Stimulated activated CD8-positive, alpha-beta memory T cell treated with anti-CD3 and anti-CD28 coated beads, Interleukin-4, amount 100 ng/mL, for 1 hour (primary cell): ENCODE results near the gene RPL35.
A peak's percentile ranks its signal among the peaks of the same experiment; 100 is the strongest.

ENCODE experiments used
- DNase-seq, 2 donors: peaks; one replicate each; pipeline ENCODE4 v3.0.0-alpha.2; 2020; ENCODE audit warnings: low read depth in 2 of 2, low spot score in 1 of 2

RPL35 gene

DNA sequence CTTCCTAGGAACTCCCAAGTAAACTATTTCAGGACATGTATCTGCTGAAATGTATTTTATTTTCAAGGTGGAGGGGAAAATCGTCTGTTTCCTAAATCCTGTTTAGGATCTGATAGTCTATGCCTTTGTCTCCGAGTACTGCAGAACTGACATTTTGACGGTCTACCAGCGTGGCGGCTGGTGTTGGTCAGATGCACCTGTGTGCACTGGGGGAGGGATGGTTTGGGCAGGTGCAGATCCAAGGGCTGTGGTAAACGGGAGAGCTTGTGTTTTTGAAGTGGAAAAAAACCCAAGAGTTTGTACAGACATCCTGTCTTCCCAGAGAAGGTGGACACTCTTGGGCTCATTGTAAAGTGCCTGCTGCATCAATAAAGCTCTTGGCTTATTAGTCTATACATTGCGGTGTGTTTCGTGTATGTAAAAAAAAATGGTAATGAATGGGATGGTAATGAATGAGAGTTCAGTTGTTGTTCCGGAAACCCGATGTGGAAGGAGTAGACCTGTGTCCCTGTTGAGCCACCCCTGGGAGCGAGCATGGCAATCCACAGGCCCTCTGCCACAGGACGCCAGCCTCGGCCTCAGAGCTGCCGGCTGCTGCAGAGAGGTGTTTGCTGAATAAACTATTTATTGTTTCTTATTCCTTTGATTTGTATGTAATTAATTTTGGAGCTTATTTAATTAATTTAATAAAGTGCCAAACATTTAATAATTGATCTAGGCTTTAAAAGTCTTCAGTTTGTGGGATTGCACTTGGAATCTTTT is 15.4 kb upstream of the RPL35 start:
- DNase-seq: no peak

DNA sequence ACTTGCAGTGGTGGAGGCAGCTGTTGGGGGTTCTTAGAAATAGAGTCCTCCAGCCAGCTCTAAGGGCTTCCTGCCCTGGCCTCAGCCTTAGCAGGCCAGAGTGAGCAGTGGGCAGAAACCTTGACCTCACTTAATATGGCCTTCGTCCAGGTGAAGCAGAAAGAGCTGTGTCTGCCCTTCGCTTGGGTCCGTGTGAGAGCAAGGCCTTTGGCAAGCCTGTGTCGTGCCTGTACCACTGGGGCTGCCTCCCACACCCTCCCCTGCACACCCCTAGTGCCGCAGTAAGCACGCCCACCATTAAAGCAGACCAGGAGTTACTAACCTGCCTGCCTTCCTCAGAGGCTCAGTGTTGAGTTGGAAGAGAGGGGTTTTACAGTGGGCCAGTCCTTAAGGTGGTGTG is 13.7 kb upstream of the RPL35 start:
- no peak for DNase-seq

DNA sequence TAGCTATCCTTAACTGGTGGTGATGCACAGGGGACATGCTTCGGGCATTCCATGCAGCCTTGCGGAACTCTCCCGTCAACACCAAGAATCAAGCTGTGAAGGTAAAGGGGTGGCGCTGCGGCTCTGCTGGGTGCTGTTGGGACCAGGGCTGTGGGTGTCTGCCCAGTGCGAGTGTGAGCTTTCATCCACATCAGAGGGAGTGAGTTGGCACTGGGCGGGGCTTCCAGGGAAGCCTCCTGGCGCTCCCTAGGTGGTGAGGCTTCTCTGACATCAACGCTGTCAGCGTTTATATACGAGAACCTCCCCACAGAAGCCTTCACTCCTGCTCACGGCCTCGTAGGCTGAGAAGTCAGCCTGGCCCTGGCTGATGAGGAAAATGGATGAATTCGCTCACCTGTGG is 11.9 kb upstream of the RPL35 start:
- DNase-seq: no peak

DNA sequence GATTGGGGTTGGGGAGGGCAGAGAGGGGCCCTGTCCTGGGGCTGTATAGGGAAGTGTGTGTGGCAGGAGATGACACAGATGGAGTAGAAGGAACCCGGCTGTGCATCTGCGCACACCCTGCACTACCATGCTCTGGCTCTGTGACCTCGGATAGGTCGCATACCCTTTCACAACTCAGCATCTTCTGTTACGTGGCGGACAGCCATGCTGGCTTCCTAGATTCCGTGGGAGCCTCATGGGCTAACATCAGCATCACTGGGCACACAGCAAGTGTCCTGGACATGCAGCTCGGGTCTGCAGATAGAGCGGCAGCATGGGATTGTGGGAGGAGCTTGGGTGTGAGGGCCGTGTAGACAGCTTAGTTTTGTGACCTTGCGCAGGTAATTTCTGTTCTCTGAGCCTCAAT is 9.4 kb upstream of the RPL35 start:
- no peak for DNase-seq

DNA sequence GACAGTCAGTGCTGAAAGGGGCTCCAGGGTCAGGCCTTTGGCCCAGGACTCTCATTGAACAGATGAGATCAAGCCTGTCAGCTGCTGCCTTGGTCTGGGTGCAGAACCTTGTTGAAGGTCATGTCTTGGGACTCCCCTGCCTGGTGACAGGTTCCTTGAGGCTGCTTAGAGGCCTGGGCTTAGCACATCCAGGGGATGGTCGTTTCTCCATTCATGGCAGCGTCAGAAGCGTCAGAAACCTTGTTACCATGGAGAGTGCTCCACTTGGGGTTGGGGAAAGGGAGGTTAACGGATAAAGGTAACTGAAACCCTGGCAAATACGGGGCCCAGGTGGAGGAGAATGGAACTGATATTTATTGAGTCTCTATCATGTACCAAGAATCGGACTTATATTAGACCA is 9.0 kb upstream of the RPL35 start:
- DNase-seq: no peak

DNA sequence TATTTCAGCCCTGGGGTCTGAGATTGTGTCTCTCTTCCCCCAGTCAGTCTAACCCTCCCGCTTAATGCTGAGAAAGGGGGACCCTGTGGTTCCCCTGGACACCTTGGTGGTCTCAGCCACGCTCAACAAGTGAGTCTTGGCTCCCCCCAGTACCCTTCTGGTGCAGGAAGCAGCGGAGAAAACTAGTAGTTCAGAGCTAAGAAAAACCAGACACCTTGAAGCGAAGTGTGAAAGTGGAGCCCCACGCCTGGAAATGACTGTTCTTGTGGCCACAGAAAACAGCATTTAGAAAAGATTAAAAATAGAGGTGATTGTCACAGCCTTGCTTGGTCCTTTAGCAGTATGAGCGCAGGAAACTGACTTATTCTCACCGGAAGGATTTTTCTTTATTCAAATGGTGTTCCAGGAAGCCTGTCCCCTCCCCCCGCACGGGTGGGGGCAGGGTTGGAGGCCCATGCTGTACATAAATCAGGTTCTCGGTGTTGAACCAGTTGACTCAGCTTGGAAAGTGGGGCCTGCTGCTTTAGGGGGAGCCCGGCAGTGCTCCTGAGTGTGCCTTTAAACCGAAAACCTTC is 8.3 kb upstream of the RPL35 start:
- DNase-seq: peak; percentile 53 to 66

DNA sequence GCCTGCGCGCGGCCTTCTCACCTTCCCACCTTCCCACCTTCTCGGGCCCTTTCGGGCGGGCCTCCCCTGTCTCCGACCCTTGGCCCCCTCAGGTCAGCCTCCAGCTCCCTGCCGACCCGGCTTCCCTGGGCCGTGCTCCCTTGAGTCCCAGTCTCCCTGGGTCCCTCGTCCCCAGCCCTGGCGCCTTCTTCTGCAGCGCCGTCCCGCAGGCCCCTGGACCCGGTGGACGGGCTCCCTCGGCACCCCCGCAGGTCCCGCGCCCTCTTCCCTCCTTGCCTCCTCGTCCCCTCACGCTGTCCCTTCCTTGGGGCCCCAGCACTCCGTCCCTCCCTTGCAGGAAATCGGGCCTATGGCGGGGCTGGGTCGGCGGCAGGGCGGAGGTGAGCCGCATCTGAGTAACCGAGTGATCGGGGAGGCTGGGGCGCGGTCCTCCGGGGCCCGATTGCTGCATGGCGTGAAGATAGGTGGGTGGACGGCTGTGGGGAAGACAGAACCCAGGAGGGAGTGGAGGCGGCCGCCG is 7.8 kb upstream of the RPL35 start:
- peak in 1 of 2 donors; percentile 21 for DNase-seq

DNA sequence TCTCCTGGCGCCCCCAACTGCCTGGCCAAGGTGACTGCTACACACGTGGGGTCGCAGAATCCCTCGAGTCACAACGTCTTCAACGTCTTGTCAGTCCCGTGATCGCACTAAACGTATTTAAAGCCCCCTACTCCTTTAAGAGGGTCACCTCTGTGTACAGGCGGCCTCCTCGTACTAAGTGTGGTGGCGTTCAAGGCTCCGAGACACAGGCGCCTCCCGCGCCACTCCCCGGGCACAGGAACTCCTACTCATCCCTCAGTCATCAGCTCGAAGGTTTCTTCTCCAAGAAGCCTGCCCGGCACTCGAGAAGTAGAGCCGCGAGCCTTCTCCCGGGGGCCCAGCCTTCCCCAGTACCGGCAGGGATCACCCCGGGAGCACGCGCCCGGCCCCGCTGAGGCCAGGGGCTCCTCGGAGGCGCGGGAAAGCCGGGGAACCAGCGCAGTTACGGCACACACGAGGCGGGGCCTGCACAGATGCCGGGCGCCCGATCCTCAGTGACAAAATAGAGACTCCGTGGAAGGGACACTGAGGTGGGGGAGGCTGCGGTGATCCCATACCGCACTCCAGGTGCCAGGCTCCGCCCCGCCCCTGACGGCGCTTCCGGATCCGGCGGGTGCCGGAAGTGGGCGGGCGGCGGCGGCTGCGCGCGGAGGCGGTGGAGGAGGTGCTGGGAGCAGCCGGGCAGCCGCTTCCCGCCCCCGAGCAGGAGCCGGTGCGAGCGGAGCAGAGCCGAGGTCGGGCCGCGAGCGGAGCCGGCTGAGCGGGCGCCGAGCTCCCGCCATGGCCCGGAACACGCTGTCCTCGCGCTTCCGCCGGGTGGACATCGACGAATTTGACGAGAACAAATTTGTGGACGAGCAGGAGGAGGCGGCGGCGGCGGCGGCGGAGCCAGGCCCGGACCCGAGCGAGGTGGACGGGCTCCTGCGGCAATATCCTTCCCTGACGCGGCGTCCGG is 7.0 kb upstream of the RPL35 start:
- DNase-seq: peak; percentile 65 to 78

DNA sequence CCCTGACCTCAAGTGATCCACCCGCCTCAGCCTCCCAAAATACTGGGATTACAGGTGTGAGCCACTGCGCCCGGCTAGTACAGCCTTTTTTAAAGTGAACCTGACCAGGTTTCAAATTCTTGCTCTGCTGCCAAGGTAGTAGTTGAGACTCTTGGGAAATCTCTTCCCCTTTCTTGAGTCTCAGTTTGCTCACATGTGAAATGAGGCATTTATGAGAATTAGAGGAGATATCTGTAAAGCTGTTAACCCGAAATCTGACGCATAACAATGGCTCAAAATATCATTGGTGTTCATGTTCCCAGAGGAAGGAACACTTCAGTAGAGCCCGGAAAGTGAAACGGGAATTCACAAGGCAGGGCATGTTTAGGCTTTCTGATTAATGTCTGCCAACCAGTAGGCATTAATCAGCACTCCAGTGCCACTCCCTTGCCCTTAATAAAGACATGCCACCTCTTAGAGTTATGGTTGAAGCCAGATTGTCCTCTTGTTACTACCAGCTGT is 1.7 kb upstream of the RPL35 start:
- DNase-seq: no peak

DNA sequence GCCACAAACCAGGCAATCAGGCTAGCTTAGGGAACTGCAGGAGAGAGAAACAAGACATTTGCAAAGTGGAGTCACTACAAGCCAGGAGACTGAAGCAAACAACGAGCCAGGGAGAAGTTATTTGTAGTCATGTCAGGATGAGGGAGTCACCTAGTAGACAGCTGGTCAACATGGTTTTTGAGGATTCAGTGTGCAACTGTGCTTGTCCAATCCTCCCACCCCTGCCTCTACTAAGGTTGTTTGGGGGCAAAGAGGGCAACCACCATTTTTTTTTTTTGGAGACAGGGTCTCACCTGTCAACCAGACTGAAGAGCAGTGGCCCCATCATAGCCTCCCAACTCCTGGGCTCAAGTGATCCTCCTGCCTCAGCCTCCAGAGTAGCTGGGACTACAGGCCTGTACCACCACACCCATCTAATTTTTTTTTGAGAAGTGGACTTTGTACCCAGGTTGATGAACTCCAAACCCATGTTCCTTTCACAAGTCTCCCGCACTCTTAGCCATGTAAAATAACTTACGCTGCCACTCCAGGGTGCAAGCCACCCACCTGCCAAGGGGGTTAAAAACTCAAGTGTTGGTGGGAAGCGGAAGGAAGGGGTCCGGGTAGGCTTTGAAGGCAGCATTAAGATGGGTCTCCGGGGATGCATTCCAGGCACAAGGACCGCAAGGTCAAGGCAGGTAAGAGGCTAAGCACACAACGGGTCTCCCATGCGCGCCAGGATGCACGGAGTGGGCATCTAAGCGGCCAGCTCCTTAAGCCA is 995 bp downstream of the RPL35 start:
- no peak for DNase-seq

DNA sequence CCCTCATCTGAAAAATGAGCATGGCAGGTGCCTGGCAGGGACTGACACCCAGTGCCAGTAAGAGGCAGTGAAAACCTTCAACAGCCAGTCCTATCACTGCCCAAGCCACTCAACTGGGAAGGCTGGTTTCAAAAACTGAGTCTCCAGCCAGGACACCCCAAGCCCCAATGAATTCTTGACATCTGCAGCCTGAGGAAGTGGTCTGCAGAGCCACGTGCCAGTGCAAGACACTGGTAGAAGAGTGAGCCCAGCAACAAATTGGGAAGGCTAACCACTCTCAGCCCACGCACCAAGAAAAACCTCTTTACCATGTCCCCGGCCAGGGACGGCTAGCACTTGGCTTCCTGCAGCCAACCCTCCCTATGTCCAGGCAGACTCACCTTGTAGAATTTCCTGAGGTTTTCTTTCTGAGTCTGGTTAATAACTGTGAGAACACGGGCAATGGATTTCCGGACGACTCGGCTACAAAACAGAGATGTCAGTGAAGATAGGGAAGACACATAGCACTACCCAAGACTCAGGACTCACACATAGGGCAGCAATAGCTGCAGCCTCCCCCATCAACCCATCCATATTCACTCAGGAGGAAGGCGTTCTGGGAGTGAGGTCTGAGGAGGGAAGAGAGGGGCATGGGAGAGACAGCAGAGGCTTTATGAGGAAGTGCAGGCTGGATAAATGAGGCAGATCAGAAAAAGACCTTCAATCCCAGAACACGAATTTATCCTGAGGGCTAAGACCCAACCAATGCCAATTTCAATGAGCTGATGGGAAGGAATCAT is 1.8 kb downstream of the RPL35 start:
- DNase-seq: no peak

DNA sequence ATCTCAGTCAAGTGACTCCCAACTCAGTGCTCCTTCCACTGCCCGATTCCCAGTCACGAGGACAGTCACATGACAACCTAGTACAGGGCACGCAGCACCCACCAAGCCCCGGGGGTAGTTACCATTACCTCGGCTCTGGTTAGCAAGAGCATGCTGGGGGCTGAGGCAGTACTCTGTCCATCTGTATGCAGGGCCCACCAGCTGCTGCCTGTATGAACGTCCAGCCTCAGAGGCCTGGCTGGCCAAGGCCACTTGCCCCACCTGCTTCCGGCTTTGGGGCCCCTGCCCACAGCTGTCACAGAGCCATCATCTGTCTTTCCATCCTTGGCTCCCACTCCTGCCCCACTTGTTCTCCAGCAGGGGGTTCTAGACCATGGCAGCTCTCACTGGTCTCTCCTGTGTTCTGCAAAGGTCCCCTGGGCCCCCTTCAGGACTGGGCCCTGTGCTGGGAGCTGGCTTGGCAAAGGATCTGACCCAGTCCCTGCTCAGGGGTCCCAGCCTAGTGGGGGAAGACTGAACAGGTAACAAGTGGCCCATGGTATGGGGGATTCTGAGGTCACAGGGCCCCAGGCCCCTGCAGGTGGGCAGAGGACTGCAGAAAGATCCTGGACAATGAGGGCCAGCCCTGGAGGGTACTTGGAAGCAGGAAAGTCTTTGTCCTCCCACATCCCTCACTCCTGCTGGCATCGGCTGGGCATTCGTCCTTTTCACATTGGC is 3.3 kb downstream of the RPL35 start:
- no peak for DNase-seq

DNA sequence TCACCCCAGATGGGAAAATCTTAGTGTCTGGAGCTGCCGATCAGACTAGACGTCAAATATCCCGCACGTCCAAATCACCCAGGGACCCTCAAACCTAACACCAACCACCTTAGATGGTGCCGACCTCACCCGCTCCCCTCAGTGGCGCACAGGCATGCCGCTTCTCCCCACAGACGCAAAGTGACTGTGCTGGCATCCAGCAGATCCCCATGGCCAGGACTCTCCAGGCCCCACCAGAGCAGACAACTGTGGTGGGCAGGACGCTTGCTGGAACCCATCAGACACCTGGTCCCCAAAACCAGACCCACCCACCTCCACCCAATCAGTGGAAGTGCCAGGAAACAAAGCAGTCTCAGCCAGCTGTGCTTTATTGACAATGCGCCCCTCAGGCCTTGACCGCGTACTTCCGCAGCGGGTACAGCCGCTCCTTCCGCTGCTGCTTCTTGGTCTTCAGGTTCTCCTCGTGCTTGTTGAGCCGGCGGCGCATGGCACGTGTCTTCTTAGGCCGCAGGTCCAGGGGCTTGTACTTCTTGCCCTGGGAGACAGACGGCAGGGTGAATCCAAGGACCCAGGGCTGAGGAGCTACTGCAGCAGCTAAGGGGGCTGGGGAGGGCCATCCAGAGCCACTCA is 4.1 kb downstream of the RPL35 start:
- DNase-seq: no peak

DNA sequence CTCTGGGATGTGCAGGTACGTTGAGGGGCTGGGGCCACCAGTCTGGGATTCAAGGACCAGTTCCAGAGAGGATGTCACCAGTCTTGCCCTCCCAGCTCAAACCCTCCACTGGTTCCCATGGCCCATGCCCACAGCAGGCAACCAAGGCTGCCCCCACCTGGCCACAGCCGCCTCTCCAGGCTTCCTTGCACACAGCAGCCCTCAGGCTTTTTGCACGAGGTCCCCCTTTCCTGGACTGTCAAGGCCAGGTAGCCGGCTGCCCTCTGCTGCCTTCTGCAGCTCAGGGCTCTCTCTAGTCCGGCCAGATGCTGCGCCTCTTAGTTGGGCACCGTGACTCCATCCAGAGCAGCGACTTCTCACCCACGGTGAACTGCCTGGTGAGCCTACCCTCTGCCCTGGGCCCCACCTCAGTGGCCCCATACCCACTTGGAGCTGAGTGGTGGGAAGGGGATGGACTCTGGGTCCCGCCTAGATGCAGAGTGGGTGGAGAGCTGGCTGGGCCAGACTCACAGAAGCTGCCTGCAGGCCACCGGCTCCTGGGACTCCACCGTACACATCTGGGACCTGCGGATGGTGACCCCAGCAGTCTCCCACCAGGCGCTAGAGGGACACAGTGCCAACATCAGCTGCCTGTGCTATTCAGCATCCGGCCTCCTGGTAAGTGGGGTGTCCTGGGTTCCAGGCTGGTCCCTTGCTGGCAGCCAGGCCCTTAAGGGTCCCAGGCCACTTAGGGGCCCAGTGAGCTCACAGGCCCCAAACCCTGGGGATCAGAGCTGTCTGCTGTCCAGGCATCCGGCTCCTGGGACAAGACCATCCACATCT is 5.6 kb downstream of the RPL35 start:
- no peak for DNase-seq

DNA sequence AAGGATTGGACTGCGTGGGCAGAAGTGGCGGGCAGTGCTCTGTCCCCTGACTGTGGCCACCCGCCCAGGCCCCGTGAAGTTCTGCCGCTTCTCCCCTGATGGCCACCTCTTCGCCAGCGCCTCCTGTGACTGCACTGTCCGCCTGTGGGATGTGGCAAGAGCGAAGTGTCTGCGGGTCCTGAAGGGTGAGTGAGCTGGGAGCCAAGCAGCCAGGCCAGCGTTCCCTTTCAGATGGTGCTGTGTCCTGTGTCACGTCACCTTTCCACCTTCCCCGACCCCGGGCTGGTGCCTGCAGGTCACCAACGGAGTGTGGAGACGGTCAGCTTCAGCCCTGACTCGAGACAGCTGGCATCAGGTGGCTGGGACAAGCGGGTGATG is 6.2 kb downstream of the RPL35 start:
- DNase-seq: no peak

DNA sequence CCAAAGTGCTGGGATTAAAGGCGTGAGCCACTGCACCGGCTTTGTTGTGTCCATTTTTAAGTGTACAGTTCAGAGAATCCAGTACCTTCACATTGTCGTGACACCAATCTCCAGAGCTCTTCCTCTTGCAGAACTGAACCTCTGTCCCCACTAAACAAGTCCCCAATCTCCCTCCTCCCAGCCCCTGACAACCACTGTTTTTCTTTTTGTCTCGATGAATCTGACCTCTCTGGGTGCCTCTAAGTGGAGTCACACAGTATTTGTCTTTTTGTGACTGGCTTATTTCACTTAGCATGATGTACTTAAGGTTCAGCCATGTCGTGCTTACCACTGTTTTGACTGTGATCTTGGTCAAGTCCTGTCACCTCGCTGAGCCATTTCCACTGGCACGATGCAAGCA is 6.9 kb downstream of the RPL35 start:
- DNase-seq: no peak

DNA sequence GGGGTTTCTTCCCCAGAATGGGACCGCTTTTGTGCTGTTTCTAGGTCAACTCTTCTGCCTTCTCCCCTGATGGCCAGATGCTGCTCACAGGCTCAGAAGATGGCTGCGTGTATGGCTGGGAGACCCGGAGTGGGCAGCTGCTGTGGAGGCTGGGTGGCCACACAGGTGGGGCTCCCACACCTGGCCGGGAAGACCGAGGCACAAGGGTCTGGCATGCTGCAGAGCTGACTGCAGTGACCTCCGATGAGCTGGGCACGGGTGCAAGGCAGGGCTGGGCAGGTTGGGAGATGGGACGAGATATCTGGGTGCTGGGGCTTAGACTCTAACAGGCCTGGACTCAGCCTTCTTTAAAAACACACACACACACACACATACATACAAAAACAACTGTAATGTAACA is 7.6 kb downstream of the RPL35 start:
- no peak for DNase-seq

DNA sequence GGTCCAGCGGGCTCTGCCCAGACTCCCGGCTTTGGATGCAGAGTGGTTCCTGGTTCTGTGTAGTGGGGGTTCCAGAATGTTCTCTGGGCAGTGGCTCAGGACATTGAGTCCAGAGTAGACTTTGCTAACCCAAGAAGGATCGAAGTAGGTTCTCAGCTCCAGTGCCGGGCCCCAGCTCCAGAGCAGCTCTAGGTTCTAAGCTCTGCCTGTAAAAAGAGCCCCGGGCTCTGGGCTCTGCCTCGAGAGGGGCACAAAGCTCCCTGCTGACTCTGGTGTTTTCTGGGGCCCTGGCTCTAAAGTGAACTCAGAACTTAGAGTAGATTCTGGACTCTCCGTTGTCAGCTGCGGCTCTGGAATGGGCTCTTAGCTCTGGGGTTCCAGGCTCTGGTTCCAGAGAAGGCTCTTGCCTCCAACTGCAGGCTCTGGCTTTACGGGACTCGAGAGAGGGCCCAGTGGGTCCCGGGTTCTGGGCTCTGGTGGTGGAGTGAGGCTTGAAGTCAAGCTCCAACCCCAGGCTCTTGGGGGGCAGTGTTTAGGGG is 8.1 kb downstream of the RPL35 start:
- no peak for DNase-seq
